ENCODE results near the gene ZEB2. TPM values are rescaled to one million over a fixed set of nuclear protein-coding genes. Genes with fewer than 3 reads are reported as not detected.
A peak's percentile ranks its signal among the peaks of the same experiment; 100 is the strongest.

The ZEB2 gene
- total RNA-seq, 1 donor from 2014 or later, result 23.8 TPM

DNA sequence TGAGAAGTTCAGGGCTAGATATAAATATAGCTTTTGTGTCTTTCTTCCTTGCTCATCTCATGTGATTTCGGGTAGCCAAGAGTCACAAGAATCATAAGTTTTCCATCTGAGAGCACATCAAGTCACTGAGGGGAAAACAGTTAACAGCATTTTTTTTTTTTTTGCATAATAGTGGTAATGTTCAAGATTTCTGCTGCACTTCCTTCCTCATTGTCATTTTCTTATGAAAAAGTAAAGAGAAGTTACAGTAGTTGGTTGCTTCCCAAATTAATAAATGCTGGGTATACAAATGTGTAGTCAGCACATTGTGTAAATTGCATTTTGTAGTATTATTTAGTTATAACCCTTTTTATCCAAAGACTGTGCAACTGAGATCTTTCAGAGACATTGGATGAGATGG is 93.6 kb downstream of the ZEB2 start:
- DNase-seq (ENCODE audit: low read depth), result no peak

DNA sequence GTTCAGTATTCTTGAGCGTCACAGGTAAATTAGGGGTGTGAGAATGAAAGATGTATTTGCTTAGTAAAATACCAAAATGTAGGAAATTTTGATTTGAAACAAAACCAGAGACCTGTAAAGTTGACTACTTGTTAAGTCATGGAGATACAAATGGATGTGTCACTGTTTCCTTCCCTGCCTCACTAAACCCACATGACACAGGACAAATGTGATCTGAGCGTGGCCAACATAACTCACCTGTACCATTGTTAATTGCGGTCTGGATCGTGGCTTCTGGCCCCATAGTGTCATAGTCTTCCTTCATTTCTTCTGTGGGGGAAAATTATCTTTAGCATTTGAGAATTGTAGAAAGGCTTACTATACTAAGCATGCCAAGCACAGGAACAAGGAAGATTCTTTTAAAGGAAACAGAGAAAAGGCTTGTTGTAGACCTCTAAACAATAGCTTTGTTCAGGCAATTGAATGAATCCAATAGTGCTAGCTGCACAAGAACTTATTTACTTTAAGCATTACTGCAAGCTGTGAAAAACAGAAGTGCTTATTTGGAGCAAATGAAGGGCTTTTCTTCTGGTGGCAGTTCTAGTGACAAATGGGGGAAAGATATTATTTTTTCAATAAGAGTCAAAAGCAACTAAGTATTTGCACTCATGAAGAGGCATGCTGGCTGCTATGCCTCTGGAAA is 95.2 kb downstream of the ZEB2 start:
- no peak for DNase-seq (ENCODE audit: low read depth)

DNA sequence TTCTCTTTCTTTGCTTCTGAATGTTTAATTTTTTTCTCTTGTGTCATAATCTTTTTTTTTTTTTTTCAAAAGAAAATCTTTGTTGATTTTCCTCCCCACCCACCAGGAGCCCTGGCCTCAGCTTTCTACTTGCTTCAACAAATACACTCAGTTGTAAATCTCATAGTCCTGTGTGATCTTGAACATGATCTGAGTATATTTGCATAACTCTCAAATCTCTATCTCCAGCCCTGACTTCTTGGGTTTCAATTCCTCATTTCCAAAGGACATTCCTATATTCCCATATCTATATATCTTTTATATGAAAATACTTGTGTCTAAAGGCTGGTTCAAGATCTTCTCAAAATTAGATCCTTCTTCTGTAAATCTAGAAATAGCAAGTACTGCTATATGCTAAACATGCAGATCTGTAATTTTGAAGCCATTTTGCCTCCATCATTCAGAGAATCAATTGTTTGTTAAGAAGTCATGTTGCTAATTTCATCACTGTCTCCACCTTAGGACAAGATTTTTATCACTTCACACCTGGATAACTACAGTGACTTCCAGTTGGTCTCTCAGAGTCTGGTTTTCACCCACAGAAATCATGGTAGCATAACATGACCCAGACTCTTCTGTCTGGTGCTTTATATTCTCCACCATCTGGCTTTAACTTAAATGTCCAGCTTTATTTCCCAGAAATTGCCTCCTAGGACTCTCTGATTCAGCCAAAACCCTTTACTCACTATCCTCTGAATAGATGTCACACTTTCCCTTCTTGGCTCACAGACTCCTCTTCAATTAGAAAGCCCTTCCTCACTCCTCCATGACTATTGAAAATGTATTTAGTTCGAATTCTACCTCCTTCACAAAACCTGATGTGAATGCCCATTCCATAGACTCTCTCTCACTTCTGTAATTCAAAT is 98.1 kb downstream of the ZEB2 start:
- DNase-seq (ENCODE audit: low read depth), result no peak

DNA sequence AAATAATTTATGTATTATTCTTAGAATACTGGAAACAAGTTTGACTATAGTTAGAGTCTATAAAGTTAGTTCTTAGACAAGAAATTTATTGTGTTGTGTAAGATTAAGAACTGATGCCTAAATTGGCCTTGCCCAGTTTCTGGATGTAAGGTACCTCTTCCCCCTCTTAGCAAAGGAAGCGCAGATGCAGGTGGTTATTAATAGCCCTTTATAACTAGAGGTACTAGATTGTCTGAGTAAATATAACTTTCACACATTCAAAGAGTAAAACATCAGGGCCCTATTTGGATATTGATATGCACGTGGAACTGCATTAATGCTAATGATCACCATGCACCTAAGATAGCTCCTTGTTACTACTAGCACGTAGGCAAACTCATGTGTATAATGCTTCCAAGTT is 100.7 kb downstream of the ZEB2 start:
- DNase-seq (ENCODE audit: low read depth), result no peak

DNA sequence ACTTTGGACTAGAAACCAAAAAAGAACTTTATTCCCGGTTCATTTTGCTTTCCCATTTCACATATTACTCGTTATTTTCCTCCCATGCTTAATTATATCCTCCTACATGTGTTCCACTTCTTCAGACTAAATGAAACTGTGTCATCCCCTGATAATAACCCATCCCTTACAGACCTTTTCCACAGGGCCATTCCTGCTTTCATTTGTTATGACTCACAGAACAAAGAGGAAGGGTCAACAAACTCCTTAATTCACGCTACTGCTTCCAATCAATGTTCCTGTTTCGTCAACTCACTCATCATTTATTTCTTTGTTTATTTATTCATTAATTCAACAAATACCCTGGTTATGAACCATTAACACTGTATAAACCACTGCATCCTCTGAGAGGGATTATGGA is 104.5 kb downstream of the ZEB2 start:
- DNase-seq (ENCODE audit: low read depth), result no peak

DNA sequence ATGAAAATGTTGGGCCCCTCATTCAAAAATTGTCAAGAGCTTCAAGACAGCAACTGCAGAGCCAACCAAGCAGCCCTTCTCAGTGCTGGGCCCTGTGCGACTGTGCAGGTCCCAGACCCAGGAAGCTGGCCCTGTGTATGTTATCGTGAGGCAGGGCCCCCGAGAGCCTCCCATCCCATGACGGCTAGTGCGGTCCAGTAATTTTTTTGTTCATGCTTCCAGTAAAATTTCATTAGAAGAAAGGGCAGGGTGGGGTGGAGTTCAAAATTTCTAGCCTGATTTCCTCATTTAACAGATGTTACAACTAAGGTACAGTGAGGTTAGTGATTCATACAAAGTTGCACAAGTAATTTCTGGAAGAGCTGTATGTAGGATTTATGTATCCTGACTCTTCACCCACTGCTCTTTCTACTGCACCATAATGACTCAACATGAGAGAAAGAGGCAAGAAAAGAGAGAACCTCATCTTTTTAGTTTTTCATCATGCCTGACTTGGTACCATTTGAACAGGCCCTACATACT is 105.5 kb downstream of the ZEB2 start:
- DNase-seq (ENCODE audit: low read depth), result peak; percentile 62

DNA sequence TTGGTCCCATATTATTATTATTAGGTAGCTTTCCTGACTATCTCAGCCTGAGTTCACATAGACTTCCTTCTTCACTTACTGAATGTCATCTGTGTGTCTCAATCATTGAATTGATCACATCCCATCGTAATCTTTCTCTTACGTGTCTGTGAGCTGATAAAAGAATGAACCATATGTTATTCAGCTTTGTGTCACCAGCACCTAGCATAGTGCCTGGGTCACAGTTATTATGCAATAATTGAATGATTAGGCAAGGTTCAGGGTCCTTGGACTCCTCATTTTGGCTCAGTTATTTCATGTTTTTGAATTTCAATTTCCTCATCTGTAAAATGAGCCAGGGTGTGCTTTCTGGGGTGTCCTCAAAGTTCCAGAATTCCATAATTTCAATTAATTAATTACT is 107.2 kb downstream of the ZEB2 start:
- DNase-seq (ENCODE audit: low read depth), result no peak

DNA sequence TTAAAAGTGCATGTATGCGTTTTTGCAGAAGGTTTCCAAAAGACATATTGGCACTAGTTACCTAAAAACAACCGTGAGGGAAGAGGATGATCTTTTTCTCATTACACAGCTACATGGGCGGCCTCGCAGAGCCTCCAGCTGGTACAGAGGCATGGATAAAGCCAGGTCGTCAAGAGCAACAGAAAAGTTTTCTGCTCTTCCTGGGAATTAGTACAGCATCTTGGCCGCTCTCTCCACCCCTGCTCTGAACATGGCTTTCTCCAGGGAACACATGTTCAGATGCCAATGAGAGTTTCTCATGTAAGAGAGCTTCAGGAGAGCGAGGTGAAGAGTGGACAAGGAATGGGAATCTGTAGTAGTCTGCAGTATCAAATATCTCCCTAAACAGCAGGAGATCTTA is 108.4 kb downstream of the ZEB2 start:
- no peak for DNase-seq (ENCODE audit: low read depth)

DNA sequence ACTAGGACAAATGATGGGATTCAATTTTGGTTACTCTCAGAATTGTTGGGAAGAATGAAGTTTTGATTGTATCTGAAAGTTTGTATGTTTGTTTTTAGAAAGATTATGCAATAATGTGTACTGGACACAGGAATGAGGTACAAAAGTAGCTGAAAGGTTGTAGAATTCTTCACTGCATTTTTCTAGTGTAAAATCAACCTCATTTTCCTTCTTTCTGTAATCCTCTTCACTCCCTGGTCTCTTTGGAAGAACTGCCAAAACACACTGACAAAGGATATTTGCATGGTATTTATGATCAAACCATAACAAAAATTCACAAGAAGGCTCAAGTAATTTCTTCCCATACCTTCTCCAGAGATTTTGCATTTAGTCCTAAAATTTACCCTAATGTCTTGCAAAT is 110.7 kb downstream of the ZEB2 start:
- no peak for DNase-seq (ENCODE audit: low read depth)

DNA sequence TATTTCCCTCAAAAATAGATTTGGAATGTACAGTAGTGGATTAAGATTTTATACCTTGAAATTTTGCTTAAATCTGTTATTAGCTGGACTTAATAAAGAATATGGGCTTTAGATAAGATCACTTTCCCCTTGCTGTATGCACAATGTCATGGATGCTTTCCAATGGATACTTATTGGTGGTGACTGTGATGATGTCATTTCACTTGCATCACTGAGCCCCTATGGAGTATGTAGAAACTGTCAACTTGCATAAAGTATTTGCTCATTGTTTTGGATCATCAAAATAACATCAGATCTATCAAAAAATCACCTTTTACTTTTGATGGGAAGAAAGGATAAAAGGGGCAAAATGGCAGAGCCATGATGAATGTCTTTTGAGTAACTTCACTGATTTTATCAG is 112.7 kb downstream of the ZEB2 start:
- no peak for DNase-seq (ENCODE audit: low read depth)

DNA sequence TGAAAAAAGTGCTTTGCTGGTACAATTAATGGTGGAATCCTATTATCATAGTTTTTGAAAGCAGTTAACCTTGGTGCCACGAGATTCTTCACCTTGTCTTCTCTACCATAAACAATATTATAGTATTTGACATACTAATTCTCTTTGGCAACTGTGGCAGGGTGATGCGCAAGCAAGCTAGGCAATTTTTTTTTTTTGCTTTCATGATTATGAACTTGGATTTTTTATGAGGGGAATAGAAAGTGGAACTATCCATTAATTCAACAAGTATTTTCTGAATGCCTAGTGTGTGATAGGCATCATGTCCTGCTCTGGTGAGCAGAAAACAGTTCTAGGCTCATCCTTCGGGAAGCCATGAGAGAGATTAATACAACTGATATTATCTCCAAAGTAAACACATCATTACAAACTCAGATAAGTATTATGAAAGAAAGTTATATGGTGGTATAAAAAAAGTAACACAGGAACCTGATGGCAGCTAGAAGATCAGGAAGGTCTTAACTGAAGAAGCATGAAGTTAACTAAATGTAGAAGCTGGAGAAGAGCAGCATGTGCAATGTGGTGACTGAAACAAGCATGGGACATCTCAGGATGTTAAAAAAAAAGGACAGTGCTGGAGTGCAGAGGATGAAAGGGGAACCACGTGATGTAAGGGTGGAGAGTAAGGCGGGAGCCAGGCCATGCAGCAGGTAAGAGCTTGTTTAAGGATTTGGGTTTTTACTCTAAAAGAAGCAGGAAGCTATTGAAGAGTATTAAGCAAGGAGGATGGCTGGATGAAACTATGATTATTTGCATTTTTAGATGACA is 113.7 kb downstream of the ZEB2 start:
- no peak for DNase-seq (ENCODE audit: low read depth)

DNA sequence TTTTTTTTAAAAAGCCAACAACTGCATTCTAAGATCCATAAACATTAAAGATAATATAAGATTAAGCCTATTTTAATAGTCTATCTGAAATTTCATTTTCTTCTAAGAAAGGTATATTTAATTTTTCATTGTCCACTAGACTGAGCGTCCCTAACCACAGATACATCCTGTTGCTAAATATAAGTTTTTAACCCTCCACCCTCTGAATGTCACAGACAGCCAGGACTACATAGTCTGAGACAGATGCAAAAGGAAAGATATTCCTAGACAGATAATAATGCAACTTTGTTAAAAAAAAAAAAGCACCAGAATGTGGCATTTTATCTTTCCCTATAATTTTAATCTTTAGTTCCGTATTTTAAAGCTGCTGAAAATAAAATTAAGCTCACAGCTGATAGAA is 114.6 kb downstream of the ZEB2 start:
- no peak for DNase-seq (ENCODE audit: low read depth)

DNA sequence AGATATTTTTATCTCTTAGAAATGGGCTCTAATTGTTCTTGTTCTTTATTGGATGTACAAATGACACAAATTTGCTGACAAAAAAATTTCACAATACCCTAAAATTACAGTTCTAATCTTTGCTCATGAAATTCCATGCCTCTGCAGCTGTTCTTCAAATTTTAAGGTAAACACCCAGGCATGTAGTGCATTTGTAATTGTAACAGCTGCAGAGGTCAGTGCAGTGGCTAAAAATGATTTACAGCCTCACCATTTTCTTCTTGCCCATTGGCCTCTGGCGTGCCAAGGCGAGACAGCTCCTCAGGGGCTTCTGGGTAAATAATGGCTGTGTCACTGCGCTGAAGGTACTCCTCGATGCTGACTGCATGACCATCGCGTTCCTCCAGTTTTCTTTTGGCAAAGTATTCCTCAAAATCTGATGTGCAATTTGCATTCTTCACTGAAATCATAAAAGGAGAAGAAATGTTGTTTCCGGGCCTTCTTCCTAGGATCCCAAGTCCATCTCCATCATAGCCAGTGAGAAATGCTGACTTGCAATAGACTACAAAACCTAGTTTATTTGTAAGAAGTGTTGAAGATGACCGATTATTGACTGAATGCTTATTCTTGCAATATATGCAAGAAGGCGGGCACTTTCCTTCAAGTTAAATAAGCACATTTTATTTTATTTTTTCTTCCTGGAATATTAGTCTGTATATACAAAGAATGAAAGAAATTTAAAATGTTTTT is 115.2 kb downstream of the ZEB2 start:
- no peak for DNase-seq (ENCODE audit: low read depth)

DNA sequence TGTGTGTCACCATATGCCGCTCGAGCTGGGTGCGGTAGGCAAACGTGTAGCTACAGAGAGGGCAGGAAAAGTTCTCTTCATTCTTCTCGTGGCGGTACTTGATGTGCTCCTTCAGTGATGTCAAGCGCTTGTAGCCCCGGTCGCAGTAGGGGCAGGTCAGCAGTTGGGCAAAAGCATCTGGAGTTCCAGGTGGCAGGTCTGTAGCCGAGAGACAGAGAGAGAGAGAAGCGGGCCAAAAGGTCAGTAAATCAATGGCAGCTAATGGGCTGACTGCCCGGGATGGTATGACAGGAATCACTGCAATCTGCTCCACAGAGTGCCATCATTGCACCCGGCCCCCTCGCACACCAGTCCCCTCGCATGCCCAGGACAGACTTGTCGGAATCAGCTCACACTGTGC is 116.0 kb downstream of the ZEB2 start:
- peak; percentile 12 for DNase-seq (ENCODE audit: low read depth)

DNA sequence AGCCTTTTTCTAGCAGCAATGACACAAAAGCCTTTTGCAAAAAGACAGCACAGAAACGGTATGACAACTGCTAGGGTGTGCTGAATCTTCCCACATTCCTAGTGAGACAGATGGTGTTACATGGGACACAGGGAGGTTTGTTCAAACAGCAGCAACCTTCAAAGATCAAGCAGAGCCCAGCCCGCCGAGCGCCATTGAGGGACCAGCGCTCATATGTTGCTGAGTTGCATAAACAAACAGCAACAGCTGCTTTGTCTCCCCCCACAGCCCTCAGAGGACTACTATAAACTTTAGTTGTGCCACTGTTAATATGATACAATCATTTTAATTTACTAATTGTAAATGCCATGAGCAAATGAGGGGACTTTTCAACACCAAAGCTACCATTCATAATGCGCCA is 117.7 kb downstream of the ZEB2 start:
- DNase-seq (ENCODE audit: low read depth), result no peak

DNA sequence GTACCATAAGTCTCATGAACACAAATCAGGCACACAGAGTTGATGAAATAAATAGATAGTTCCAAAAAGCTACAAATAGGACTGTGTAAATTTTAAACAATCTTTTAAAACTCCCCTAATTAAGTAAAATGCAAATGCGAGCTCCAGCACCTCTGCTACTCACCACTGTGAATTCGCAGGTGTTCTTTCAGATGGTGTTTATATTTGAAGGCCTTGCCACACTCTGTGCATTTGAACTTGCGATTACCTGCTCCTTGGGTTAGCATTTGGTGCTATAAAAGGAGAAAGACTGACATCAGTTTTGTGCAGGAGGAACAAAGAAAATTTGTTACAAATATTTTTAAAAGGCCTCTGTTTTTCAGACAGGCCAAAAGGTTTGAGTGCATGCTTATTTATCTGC is 118.9 kb downstream of the ZEB2 start:
- no peak for DNase-seq (ENCODE audit: low read depth)

DNA sequence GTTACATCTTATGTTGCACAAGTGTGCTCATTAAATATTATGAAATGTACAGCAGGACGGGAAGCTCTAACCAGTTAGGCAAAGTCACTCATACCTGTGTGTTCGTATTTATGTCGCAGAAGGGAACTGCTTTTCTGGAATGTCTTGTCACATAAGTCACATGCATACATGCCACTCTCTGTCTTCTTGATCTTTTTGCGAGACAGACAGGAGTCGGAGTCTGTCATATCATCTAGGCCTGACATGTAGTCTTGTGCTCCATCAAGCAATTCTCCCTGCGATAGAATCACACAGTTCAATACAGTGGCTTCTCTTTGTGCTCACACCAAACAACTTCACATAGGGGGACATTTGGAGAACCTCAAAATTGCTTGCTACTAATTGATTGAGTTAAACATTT is 123.6 kb downstream of the ZEB2 start:
- DNase-seq (ENCODE audit: low read depth), result no peak

DNA sequence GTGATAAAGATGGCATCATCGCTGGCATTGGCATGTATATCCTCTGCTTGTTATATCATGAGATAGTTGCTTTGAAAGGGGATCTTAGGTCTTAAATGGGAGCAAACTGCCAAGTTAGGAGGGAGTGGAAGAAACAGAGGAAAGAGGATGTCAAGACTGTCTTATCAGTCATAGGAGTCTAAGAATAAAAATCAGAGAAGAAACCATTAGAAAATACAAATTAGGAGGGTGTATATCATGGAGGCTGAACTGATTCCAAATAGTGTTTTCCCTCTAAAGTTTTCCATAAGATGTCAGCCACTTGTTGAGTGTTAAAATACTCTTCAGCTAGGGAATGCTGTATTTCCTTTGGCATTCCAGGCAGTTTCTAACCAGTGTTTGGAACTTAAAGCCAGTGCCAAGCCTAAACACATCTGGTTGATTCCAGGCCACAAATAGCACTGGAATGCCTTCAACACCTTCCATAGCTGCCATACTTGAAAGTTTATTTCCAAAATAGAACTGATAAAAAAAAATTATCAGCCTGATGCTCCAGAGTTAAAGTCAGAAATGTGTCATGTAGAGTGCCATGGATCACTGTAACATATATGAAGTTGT is 129.4 kb downstream of the ZEB2 start:
- DNase-seq (ENCODE audit: low read depth), result no peak

DNA sequence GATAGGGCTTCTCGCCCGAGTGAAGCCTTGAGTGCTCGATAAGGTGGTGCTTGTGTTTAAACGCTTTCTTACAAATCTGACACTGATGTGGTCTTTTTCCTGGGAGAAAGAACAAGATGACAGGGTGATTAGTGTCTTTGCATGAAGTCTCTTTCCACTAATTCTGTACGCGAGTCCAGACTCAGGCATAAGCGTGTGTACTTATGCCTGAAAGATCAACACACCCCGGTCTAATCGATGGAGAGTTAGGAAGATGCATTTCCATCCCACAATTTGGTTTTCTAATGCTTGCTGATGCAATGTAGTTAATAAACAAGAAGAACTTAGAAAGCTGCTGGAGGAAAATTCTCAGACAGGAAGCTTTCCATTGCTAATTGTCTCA is 130.0 kb downstream of the ZEB2 start:
- no peak for DNase-seq (ENCODE audit: low read depth)

DNA sequence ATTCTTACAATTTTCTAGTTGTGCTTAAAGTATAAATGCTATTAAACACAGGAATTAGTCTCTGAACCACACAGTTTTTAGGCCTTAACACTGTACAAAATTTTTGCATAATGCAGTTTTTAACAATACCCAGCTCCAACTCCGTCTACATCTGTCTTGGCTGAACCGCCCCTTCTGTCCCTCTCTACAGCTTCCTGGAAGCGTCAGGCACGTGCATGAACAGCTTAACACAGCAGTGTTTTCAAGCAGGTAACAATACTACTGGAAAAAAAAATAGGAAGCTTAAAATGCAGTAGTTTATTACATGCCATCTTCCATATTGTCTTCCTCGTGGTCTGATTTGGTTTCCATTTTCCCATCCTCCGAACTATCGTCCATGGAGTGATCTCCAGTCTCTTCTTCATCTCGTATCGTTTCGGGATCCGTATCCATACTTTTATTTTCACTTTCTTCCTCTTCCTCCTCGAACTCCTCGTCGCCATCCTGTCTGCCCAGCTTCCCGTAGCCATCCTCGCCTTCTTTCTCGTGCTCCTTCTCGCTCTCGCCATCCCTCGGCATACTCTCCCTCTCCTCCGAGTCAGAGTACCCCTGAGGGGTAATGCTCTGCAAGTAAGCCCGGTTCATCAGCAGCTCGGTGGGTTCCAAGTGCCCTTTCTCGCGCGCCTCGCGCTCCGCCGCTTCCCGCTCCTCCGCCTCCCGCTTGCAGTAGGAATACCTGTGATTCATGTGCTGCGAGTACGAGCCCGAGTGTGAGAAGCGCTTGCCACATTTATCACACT is 130.6 kb downstream of the ZEB2 start:
- DNase-seq (ENCODE audit: low read depth), result no peak

Data from renal cortical epithelial cell (primary cell).